Nephron progenitor cell (in vitro differentiated cells): Measurements from ENCODE around the gene BEX3.

Experiments used
- DNase-seq: peaks from one replicate; pipeline ENCODE4 v3.0.0; 2021
- H3K27ac Mint-ChIP-seq: 2 replicates; pipeline ENCODE4 v1.8.0; 2021; ENCODE audit warnings: mild to moderate bottlenecking, moderate library complexity, mixed read lengths
- H3K27me3 Mint-ChIP-seq: 2 replicates; pipeline ENCODE4 v1.8.0; 2021; ENCODE audit warnings: mild to moderate bottlenecking, low read depth, mixed read lengths; ENCODE audit not compliant: poor library complexity
- H3K36me3 Mint-ChIP-seq: 2 replicates; pipeline ENCODE4 v1.8.0; 2021; ENCODE audit warnings: low read depth, mixed read lengths
- H3K4me1 Mint-ChIP-seq: 2 replicates; pipeline ENCODE4 v1.8.0; 2021; ENCODE audit warnings: mixed read lengths
- H3K4me3 Mint-ChIP-seq: 2 replicates; pipeline ENCODE4 v1.8.0; 2021; ENCODE audit warnings: mild to moderate bottlenecking, moderate library complexity, mixed read lengths
- H3K9me3 Mint-ChIP-seq: 2 replicates; pipeline ENCODE4 v1.8.0; 2021; ENCODE audit warnings: mild to moderate bottlenecking, moderate library complexity, mixed read lengths
- CTCF ChIP-seq: fragments of 200-600 bp; sonication (generic); IDR thresholded peaks from 2 replicates; pipeline ENCODE4 v1.5.0; 2021; ENCODE audit warnings: antibody characterized with exemption

BEX3 gene

GRCh38 chrX:103397707-103398106 lies 21.4 kb downstream of the BEX3 start:
- Mint-ChIP-seq H3K27me3 (peaks cover 7% of the 10 kb centered on the region), H3K36me3 (no peaks in the 10 kb centered on the region), H3K4me1 (peaks cover 60% of the 10 kb centered on the region), H3K4me3 (no peak overlapping the region), H3K27ac (no peak overlapping the region), H3K9me3 (peaks cover 21% of the 10 kb centered on the region)
- TF ChIP-seq CTCF, result no peak
- no peak for DNase-seq

GRCh38 chrX:103398421-103398864 lies 22.1 kb downstream of the BEX3 start:
- no peak overlapping the region for H3K4me3 Mint-ChIP-seq
- no peak overlapping the region for H3K27ac Mint-ChIP-seq
- H3K36me3 Mint-ChIP-seq, result no peaks in the 10 kb centered on the region
- no peak for DNase-seq
- TF ChIP-seq CTCF, result no peak
- peaks cover 64% of the 10 kb centered on the region for H3K4me1 Mint-ChIP-seq
- peaks cover 12% of the 10 kb centered on the region for H3K27me3 Mint-ChIP-seq
- peaks cover 19% of the 10 kb centered on the region for H3K9me3 Mint-ChIP-seq

- Mint-ChIP-seq H3K27me3 (peaks cover 15% of the 10 kb centered on the region), H3K9me3 (peaks cover 23% of the 10 kb centered on the region), H3K36me3 (no peaks in the 10 kb centered on the region), H3K4me1 (peaks cover 68% of the 10 kb centered on the region), H3K27ac (no peak overlapping the region), H3K4me3 (no peak overlapping the region)
- no peak for TF ChIP-seq CTCF
- DNase-seq, result no peak
These were observed 23.4 kb downstream of the BEX3 start for GRCh38 chrX:103399744-103400143.

- H3K4me1 Mint-ChIP-seq, result peaks cover 77% of the 10 kb centered on the region
- peaks cover 23% of the 10 kb centered on the region for H3K9me3 Mint-ChIP-seq
- no peak overlapping the region for H3K4me3 Mint-ChIP-seq
- peak overlapping the region; percentile 21 for H3K27ac Mint-ChIP-seq
- peak; percentile 20 for DNase-seq
- peaks cover 13% of the 10 kb centered on the region for H3K27me3 Mint-ChIP-seq
- no peak for TF ChIP-seq CTCF
- no peaks in the 10 kb centered on the region for H3K36me3 Mint-ChIP-seq
These were observed 24.6 kb downstream of the BEX3 start for GRCh38 chrX:103400931-103401330.

GRCh38 chrX:103404231-103405008 lies 28.1 kb downstream of the BEX3 start:
- peak overlapping the region; percentile 93 for H3K4me3 Mint-ChIP-seq
- H3K9me3 Mint-ChIP-seq, result peaks cover 16% of the 10 kb centered on the region
- peaks cover 2% of the 10 kb centered on the region for H3K36me3 Mint-ChIP-seq
- H3K27me3 Mint-ChIP-seq, result peaks cover 13% of the 10 kb centered on the region
- peaks cover 63% of the 10 kb centered on the region for H3K4me1 Mint-ChIP-seq
- DNase-seq, result peak; percentile 59
- H3K27ac Mint-ChIP-seq, result peak overlapping the region; percentile 89
- TF ChIP-seq CTCF, result no peak

GRCh38 chrX:103405009-103405333 lies 28.6 kb downstream of the BEX3 start:
- Mint-ChIP-seq H3K36me3 (peaks cover 6% of the 10 kb centered on the region), H3K4me3 (peak overlapping the region; percentile 93), H3K9me3 (peaks cover 19% of the 10 kb centered on the region), H3K27me3 (peaks cover 13% of the 10 kb centered on the region), H3K4me1 (peaks cover 63% of the 10 kb centered on the region), H3K27ac (no peak overlapping the region)
- DNase-seq, result no peak
- TF ChIP-seq CTCF, result no peak
